GM18867 (cell line): ENCODE results near the gene CHCHD4.
"Not testable (repeated sequence)": the region's sequence is repeated elsewhere in the genome, so short reads cannot be mapped to it uniquely, and the experiment has no call there.

Experiments
- ATAC-seq: cut with Tn5 transposase; IDR thresholded peaks from one replicate; pipeline ENCODE4 v1.9.1; 2021; ENCODE audit warnings: mild to moderate bottlenecking, moderate library complexity; ENCODE audit not compliant: unreplicated experiment

The CHCHD4 gene

GRCh38 chr3:14077310-14077709 lies 47.4 kb downstream of the CHCHD4 start:
- no peak for ATAC-seq

GRCh38 chr3:14075233-14075632 lies 49.4 kb downstream of the CHCHD4 start:
- not testable (repeated sequence) for ATAC-seq

GRCh38 chr3:14064910-14065309 lies 59.8 kb downstream of the CHCHD4 start:
- no peak for ATAC-seq

GRCh38 chr3:14063152-14063551 lies 61.5 kb downstream of the CHCHD4 start:
- no peak for ATAC-seq
